ENCODE data around the gene L1TD1.
"Not testable (repeated sequence)": the region's sequence is repeated elsewhere in the genome, so short reads cannot be mapped to it uniquely, and the experiment has no call there.

The L1TD1 gene

DNA sequence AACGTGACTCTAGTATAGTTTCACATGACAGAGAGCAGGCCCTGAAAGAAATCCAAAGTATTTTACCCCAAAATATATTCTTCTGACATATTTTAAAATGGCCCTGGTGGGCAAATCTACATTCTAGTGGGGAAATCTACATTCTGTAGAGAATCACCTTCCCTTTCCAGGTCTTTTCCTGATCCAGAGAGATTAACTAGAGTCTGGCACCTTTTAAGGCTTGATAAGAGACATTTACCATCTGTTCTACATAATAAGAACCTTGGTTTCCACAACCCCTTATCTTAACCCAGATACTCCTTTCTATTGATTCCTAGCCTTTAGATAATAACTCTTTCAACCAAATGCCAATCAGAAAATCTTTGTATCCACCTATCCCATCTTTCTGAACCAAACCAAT, 17.0 kb upstream of the L1TD1 start:
- ChIA-PET POLR2A (no interaction called here), CTCF (no interaction called here)
- Histone ChIP-seq H3K4me1 (ENCODE audit: control extremely low read depth in 1 of 4, control insufficient read depth in 4 of 4, insufficient read depth in 4 of 4, low read length in 3 of 4) (no peaks in the 10 kb centered on the region), H3K36me3 (ENCODE audit: control insufficient read depth in 4 of 4, insufficient read depth in 4 of 4, low read length in 3 of 4) (no peaks in the 10 kb centered on the region), H3K4me3 (ENCODE audit: control insufficient read depth in 1 of 7, extremely low read depth in 1 of 7, insufficient read depth in 4 of 7, low read depth in 2 of 7, low read length in 6 of 7) (no peak overlapping the region), H3K27me3 (replicated peaks in 2 of 5; ENCODE audit: control insufficient read depth in 4 of 5, insufficient read depth in 5 of 5, low read length in 4 of 5) (peaks cover 0 to 2% (median 0%) of the 10 kb centered on the region in 5 experiments), H3K27ac (ENCODE audit: insufficient read depth in 1 of 2, low read depth in 1 of 2, low read length in 2 of 2, poor library complexity in 1 of 2, severe bottlenecking in 2 of 2) (no peak overlapping the region), H3K9me3 (ENCODE audit: control extremely low read depth in 1 of 5, control insufficient read depth in 4 of 5, insufficient read depth in 2 of 5, low read depth in 1 of 5, low read length in 4 of 5) (no peaks in the 10 kb centered on the region)
- DNase-seq, result no peak
- WGBS (ENCODE audit: insufficient coverage), result 89% methylated on average over 1 of the region's 1 CpG

DNA sequence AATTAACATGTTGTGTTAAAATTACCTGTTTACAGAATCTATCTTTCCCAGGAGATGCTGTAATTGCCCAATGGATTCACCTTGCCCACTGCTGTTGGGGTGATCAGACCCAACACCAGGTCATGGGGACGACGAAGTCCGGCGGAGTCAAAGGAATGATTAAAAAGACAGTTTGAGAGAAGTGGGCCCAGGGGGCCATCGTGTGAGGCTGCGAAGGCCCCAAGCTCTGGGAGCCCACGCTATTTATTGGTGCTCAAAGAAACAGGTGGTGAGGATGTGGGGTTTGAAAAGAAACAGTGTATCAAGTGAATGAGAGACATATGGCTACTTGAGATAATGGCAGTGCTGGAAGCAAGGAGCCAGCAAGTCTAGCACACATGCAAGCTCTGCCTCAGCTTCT, 16.3 kb upstream of the L1TD1 start:
- Histone ChIP-seq H3K9me3 (ENCODE audit: control extremely low read depth in 1 of 5, control insufficient read depth in 4 of 5, insufficient read depth in 2 of 5, low read depth in 1 of 5, low read length in 4 of 5) (no peaks in the 10 kb centered on the region), H3K27ac (ENCODE audit: insufficient read depth in 1 of 2, low read depth in 1 of 2, low read length in 2 of 2, poor library complexity in 1 of 2, severe bottlenecking in 2 of 2) (no peak overlapping the region), H3K4me1 (ENCODE audit: control extremely low read depth in 1 of 4, control insufficient read depth in 4 of 4, insufficient read depth in 4 of 4, low read length in 3 of 4) (no peaks in the 10 kb centered on the region), H3K36me3 (ENCODE audit: control insufficient read depth in 4 of 4, insufficient read depth in 4 of 4, low read length in 3 of 4) (no peaks in the 10 kb centered on the region), H3K27me3 (replicated peaks in 2 of 5; ENCODE audit: control insufficient read depth in 4 of 5, insufficient read depth in 5 of 5, low read length in 4 of 5) (peaks cover 0 to 2% (median 0%) of the 10 kb centered on the region in 5 experiments), H3K4me3 (ENCODE audit: control insufficient read depth in 1 of 7, extremely low read depth in 1 of 7, insufficient read depth in 4 of 7, low read depth in 2 of 7, low read length in 6 of 7) (no peak overlapping the region)
- POLR2A ChIA-PET, result no interaction called here
- DNase-seq, result no peak
- CTCF ChIA-PET, result no interaction called here
- 91% methylated on average over 7 of the region's 7 CpGs for WGBS (ENCODE audit: insufficient coverage)

DNA sequence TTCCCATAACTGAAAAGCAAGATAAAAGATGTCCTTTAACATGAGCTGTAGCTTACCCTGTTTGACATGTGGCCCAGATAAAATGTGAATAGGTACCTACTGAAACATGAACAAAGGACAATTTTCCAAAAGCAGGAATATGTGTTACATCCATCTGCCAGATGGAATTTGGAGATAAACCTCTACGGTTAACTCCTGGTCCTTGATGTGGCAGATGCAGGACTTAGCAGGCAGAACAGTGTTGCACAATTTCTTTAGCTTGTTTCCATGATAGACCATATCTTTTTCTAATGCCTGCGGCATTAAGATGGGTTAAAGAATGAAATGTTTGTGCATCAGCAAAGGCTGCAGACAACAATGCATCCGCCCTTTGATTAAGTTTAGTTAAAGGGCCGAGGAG, 14.6 kb upstream of the L1TD1 start:
- CTCF ChIA-PET, result interaction anchor here (0.8 to 1.3 kb wide), 2 partner anchors 20 to 227 kb away, joined by 3 read pairs; no protein-coding TSS in a partner anchor
- H3K9me3 ChIP-seq (ENCODE audit: control extremely low read depth in 1 of 5, control insufficient read depth in 4 of 5, insufficient read depth in 2 of 5, low read depth in 1 of 5, low read length in 4 of 5); H3K36me3 ChIP-seq (ENCODE audit: control insufficient read depth in 4 of 4, insufficient read depth in 4 of 4, low read length in 3 of 4); H3K4me1 ChIP-seq (ENCODE audit: control extremely low read depth in 1 of 4, control insufficient read depth in 4 of 4, insufficient read depth in 4 of 4, low read length in 3 of 4); H3K27ac ChIP-seq (ENCODE audit: insufficient read depth in 1 of 2, low read depth in 1 of 2, low read length in 2 of 2, poor library complexity in 1 of 2, severe bottlenecking in 2 of 2); POLR2A ChIA-PET; H3K4me3 ChIP-seq (ENCODE audit: control insufficient read depth in 1 of 7, extremely low read depth in 1 of 7, insufficient read depth in 4 of 7, low read depth in 2 of 7, low read length in 6 of 7); H3K27me3 ChIP-seq (replicated peaks in 2 of 5; ENCODE audit: control insufficient read depth in 4 of 5, insufficient read depth in 5 of 5, low read length in 4 of 5); DNase-seq: not testable (repeated sequence)
- 94% methylated on average over 4 of the region's 4 CpGs for WGBS (ENCODE audit: insufficient coverage)

DNA sequence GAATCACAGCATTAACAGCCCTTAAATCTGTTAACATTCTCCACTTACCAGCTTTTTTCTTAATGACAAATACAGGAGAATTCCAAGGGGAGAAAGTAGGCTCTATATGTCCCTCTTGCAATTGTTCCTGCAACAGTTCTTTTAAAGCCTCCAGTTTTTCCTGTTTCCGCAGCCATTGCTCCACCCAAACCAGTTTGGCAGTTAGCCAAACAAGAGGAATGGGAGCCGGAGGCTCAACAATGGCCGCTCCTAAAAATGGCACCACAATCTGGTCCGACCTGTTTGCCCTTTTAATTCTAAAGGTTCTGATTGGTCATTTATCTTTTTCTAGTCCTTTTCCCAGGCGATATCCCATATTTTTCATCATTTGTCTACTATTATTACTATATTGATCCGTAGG, 14.0 kb upstream of the L1TD1 start:
- no peak for DNase-seq
- no peaks in the 10 kb centered on the region for H3K9me3 ChIP-seq (ENCODE audit: control extremely low read depth in 1 of 5, control insufficient read depth in 4 of 5, insufficient read depth in 2 of 5, low read depth in 1 of 5, low read length in 4 of 5)
- ChIA-PET POLR2A (no interaction called here), CTCF (no interaction called here)
- 97% methylated on average over 4 of the region's 6 CpGs for WGBS (ENCODE audit: insufficient coverage)
- no peaks in the 10 kb centered on the region for H3K36me3 ChIP-seq (ENCODE audit: control insufficient read depth in 4 of 4, insufficient read depth in 4 of 4, low read length in 3 of 4)
- no peaks in the 10 kb centered on the region for H3K4me1 ChIP-seq (ENCODE audit: control extremely low read depth in 1 of 4, control insufficient read depth in 4 of 4, insufficient read depth in 4 of 4, low read length in 3 of 4)
- H3K27ac ChIP-seq (ENCODE audit: insufficient read depth in 1 of 2, low read depth in 1 of 2, low read length in 2 of 2, poor library complexity in 1 of 2, severe bottlenecking in 2 of 2), result no peak overlapping the region
- H3K4me3 ChIP-seq (ENCODE audit: control insufficient read depth in 1 of 7, extremely low read depth in 1 of 7, insufficient read depth in 4 of 7, low read depth in 2 of 7, low read length in 6 of 7), result no peak overlapping the region
- peaks cover 0 to 2% (median 0%) of the 10 kb centered on the region in 5 experiments for H3K27me3 ChIP-seq (replicated peaks in 2 of 5; ENCODE audit: control insufficient read depth in 4 of 5, insufficient read depth in 5 of 5, low read length in 4 of 5)

DNA sequence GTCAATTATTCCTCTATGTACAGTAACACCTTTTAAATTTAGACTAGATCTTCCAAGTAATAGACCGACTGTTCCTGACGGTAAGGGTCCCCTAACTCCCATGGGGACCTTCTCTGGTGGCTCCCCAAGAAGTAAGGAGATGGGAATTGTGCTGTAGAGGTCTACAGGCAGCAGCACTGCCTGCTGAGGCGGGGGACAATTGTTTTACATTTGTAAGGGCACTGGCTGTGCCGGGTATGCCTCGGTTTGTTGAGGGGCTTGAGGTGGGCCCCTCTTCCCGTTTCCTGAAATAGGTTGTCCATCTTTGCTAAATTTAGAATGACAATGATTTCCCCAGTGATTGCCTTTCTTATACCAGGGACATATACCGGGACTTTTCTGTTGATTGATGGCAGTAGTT, 13.1 kb upstream of the L1TD1 start:
- H3K4me1 ChIP-seq (ENCODE audit: control extremely low read depth in 1 of 4, control insufficient read depth in 4 of 4, insufficient read depth in 4 of 4, low read length in 3 of 4), result no peaks in the 10 kb centered on the region
- ChIA-PET POLR2A (interaction anchor here (0.6 kb wide), 1 partner anchor 244 kb away, joined by 4 read pairs; no protein-coding TSS in a partner anchor), CTCF (no interaction called here)
- no peak overlapping the region for H3K27ac ChIP-seq (ENCODE audit: insufficient read depth in 1 of 2, low read depth in 1 of 2, low read length in 2 of 2, poor library complexity in 1 of 2, severe bottlenecking in 2 of 2)
- H3K36me3 ChIP-seq (ENCODE audit: control insufficient read depth in 4 of 4, insufficient read depth in 4 of 4, low read length in 3 of 4), result no peaks in the 10 kb centered on the region
- DNase-seq, result no peak
- no peak overlapping the region for H3K4me3 ChIP-seq (ENCODE audit: control insufficient read depth in 1 of 7, extremely low read depth in 1 of 7, insufficient read depth in 4 of 7, low read depth in 2 of 7, low read length in 6 of 7)
- 86% methylated on average over 6 of the region's 7 CpGs for WGBS (ENCODE audit: insufficient coverage)
- H3K9me3 ChIP-seq (ENCODE audit: control extremely low read depth in 1 of 5, control insufficient read depth in 4 of 5, insufficient read depth in 2 of 5, low read depth in 1 of 5, low read length in 4 of 5), result no peaks in the 10 kb centered on the region
- H3K27me3 ChIP-seq (replicated peaks in 2 of 5; ENCODE audit: control insufficient read depth in 4 of 5, insufficient read depth in 5 of 5, low read length in 4 of 5), result peaks cover 0 to 2% (median 0%) of the 10 kb centered on the region in 5 experiments

DNA sequence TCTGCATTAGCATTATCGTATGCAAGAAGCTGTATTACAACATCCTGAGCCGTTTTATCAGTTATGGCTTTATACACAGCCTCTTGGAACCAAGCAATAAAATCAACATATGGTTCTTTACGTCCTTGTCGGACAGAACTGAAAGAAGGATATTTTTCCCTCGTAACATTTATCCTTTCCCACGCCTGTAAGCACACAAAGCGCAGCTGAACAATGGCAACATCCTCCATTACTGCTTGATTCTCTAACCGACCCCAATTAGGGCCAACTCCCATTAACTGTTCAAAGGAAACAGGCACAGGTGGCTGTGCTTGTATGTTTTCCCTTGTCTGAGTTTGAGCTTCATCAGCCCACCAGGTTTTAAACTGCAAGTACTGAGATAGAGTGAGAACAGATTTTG, 12.5 kb upstream of the L1TD1 start:
- H3K4me3 ChIP-seq (ENCODE audit: control insufficient read depth in 1 of 7, extremely low read depth in 1 of 7, insufficient read depth in 4 of 7, low read depth in 2 of 7, low read length in 6 of 7); DNase-seq; H3K27me3 ChIP-seq (replicated peaks in 2 of 5; ENCODE audit: control insufficient read depth in 4 of 5, insufficient read depth in 5 of 5, low read length in 4 of 5); POLR2A ChIA-PET; H3K36me3 ChIP-seq (ENCODE audit: control insufficient read depth in 4 of 4, insufficient read depth in 4 of 4, low read length in 3 of 4); H3K9me3 ChIP-seq (ENCODE audit: control extremely low read depth in 1 of 5, control insufficient read depth in 4 of 5, insufficient read depth in 2 of 5, low read depth in 1 of 5, low read length in 4 of 5); H3K27ac ChIP-seq (ENCODE audit: insufficient read depth in 1 of 2, low read depth in 1 of 2, low read length in 2 of 2, poor library complexity in 1 of 2, severe bottlenecking in 2 of 2); H3K4me1 ChIP-seq (ENCODE audit: control extremely low read depth in 1 of 4, control insufficient read depth in 4 of 4, insufficient read depth in 4 of 4, low read length in 3 of 4): not testable (repeated sequence)
- CTCF ChIA-PET, result interaction anchor here (1.5 kb wide), 1 partner anchor 169 kb away, joined by 3 read pairs; no protein-coding TSS in a partner anchor
- 97% methylated on average over 7 of the region's 8 CpGs for WGBS (ENCODE audit: insufficient coverage)

DNA sequence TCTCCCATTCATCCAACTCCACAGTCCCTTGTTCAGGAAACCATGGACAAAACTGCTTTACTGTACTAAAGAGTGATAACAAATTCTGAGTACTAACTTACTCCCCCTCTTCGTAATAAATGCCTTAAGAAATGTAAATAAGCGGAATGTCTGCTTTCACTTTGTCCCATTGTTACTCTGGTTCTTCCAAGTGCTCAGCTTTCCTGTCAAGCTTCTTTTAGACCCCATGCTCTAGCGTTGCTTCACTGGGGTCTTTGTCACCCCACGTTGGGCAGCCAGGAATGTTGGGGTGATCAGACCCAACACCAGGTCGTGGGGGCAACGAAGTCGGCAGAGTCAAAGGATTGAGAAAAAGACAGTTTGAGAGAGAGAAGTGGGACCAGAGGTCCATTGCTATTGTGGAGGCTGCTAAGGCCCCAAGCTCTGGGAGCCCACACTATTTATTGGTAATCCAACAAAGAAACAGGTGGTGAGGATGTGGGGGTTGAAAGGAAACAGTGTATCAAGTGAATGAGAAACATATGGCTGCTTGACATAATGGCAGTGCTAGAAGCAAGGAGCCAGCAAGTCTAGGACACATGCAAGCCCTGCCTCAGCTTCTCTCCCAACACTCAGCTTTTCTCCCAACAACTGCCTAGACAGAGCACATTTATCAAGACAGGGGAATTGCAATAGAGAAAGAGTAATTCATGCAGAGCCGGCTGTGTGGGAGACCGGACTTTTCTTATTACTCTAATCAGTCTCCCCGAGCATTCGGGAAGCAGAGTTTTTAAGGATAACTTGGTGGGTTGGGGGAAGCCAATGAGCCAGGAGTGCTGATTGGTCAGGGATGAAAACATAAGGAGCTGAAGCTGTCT, 11.3 kb upstream of the L1TD1 start:
- CTCF ChIA-PET, result interaction anchor here (0.9 to 1.5 kb wide), 2 partner anchors 8 to 168 kb away, joined by 3 to 4 read pairs; no protein-coding TSS in a partner anchor
- H3K4me1 ChIP-seq (ENCODE audit: control extremely low read depth in 1 of 4, control insufficient read depth in 4 of 4, insufficient read depth in 4 of 4, low read length in 3 of 4); POLR2A ChIA-PET; H3K27ac ChIP-seq (ENCODE audit: insufficient read depth in 1 of 2, low read depth in 1 of 2, low read length in 2 of 2, poor library complexity in 1 of 2, severe bottlenecking in 2 of 2); H3K27me3 ChIP-seq (replicated peaks in 2 of 5; ENCODE audit: control insufficient read depth in 4 of 5, insufficient read depth in 5 of 5, low read length in 4 of 5); H3K9me3 ChIP-seq (ENCODE audit: control extremely low read depth in 1 of 5, control insufficient read depth in 4 of 5, insufficient read depth in 2 of 5, low read depth in 1 of 5, low read length in 4 of 5); DNase-seq; H3K36me3 ChIP-seq (ENCODE audit: control insufficient read depth in 4 of 4, insufficient read depth in 4 of 4, low read length in 3 of 4); H3K4me3 ChIP-seq (ENCODE audit: control insufficient read depth in 1 of 7, extremely low read depth in 1 of 7, insufficient read depth in 4 of 7, low read depth in 2 of 7, low read length in 6 of 7): not testable (repeated sequence)
- 98% methylated on average over 7 of the region's 11 CpGs for WGBS (ENCODE audit: insufficient coverage)
